IPS DF 6.9 (cell line): Measurements from ENCODE around the gene OSBP2.
A peak's percentile ranks its signal among the peaks of the same experiment; 100 is the strongest.

Source experiments
- DNase-seq: peaks from one replicate; pipeline ENCODE4 v3.0.0-alpha.2; 2013; ENCODE audit warnings: low read depth, low spot score
- H3K27ac ChIP-seq: one replicate; pipeline ENCODE4 v1.5.1; 2013; ENCODE audit warnings: low read length, control low read depth
- H3K27me3 ChIP-seq: 2 replicates; pipeline ENCODE4 v1.6.1; 2013; ENCODE audit warnings: mild to moderate bottlenecking, low read length; ENCODE audit not compliant: control insufficient read depth, insufficient read depth
- H3K36me3 ChIP-seq: 2 replicates; pipeline ENCODE4 v1.6.1; 2013; ENCODE audit warnings: low read length; ENCODE audit not compliant: control insufficient read depth, insufficient read depth
- H3K4me1 ChIP-seq: 2 replicates; pipeline ENCODE4 v1.6.1; 2013; ENCODE audit warnings: low read length; ENCODE audit not compliant: control insufficient read depth, insufficient read depth
- H3K4me3 ChIP-seq: 2 replicates; pipeline ENCODE4 v1.5.1; 2013; ENCODE audit warnings: mild to moderate bottlenecking, low read length
- H3K9me3 ChIP-seq: 2 replicates; pipeline ENCODE4 v1.6.1; 2013; ENCODE audit warnings: low read length, inconsistent platforms; ENCODE audit not compliant: control insufficient read depth, insufficient read depth
- WGBS: extraction: QIAGEN DNeasy Blood & Tissue Kit; methylation state at CpG from one replicate; pipeline ENCODE4 v1.1.7; 2013; ENCODE audit warnings: mixed read lengths, missing lambda C conversion rate; ENCODE audit not compliant: insufficient read length, insufficient coverage; 5-methylcytosine and 5-hydroxymethylcytosine counted together

Gene OSBP2

DNA sequence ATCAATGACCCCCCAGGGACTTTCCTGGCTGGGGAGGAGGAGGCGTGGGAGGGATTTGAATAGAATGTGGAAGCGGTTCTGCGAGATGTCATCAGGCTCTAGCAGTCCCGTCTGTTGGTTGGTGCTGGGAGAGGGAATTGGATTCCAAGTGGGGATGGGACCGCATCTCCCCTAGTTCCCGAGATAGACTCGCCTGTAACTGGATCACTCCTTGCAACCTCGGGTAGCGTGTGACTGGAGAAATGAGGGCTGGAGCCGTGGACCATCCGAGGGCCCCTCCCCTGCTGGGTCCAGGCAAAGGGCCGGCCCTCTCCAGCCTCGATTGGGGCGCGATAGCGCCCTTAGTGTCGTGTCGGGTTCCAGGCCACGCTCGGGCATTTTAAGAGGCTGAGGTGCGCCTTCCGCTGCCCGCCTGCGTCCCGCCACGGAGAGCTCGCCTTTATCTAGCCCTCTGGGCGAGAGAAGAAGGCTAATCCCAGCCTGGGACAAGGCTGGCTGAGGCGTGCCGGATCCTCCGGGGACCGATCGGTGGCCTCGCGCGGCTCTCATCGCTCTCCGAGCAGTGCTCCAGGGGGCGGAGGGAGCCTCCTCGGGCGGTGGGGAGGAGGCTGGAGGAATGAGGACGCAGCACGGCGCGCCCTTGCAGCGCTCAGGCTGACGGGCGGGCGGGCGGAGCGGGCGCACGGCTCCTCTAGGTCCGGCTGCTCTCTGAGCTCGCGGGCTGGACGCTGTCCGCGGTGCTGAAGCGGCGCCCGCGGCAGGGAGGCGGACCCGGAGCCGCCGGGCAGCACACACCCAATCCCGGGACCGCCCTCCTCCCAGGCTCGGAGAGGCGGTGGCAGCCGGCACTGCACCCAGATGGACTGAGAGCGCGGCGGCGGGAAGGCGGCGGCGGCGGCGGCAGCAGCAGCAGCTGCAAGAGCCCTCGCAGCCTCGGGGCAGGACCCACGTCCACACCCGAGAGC is 107.8 kb downstream of the OSBP2 start:
- H3K27me3 ChIP-seq = peaks cover 4% of the 10 kb centered on the region
- DNase-seq = peak; percentile 61
- no peaks in the 10 kb centered on the region for H3K9me3 ChIP-seq
- H3K36me3 ChIP-seq = no peaks in the 10 kb centered on the region
- H3K27ac ChIP-seq = no peak overlapping the region
- H3K4me1 ChIP-seq = peaks cover 6% of the 10 kb centered on the region; the same call in 1 of the 2 replicates
- no CpG with 5 or more reads among the region's 85 CpGs for WGBS
- peak overlapping the region; percentile 38; the same call in 1 of the 2 replicates for H3K4me3 ChIP-seq

DNA sequence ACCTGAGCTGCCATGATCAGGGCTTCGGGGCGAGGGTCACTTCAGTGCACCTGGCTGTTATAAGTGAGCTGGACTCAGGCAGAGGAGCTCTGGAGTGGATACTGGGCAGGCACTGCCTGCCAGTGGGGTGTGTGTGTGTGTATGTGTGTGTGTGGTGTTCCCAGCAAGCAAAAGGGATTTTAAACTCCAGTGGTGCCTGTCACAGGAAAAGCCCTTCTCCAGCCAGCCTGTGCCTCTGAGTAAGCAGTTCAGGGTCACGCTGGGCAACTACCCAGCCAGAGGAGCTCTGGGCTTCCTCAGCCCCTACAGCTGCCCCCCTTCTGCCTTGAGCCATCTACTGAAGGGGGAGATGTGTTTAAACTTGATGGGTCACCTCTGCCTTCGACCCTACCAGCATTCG is 109.0 kb downstream of the OSBP2 start:
- peaks cover 4% of the 10 kb centered on the region for H3K27me3 ChIP-seq
- no peak overlapping the region for H3K27ac ChIP-seq
- H3K9me3 ChIP-seq = no peaks in the 10 kb centered on the region
- H3K36me3 ChIP-seq = no peaks in the 10 kb centered on the region
- no CpG with 5 or more reads among the region's 5 CpGs for WGBS
- DNase-seq = no peak
- H3K4me1 ChIP-seq = peaks cover 6% of the 10 kb centered on the region; the same call in 1 of the 2 replicates
- H3K4me3 ChIP-seq = no peak overlapping the region

DNA sequence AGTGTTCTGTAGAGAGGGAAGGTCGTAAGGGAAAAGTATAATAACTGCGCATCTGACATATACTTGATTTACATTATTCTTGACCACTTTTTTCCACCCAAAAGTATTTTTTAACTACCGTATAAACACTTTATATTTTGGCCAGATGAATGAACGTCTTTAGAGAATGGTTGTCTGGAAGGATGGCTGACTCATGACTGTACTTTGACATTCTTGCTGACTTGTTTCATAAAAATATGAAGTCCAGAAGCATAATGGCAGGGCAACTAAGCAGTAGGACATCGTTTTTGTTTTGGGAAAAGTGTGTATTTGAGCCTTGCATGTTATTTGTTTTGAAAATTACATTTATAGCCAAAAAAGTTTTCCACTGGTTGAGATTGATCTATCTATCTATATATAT is 110.0 kb downstream of the OSBP2 start:
- WGBS = no CpG with 5 or more reads among the region's 5 CpGs
- Histone ChIP-seq H3K27ac (no peak overlapping the region), H3K9me3 (no peaks in the 10 kb centered on the region), H3K4me3 (no peak overlapping the region), H3K27me3 (peaks cover 4% of the 10 kb centered on the region), H3K36me3 (no peaks in the 10 kb centered on the region), H3K4me1 (peaks cover 6% of the 10 kb centered on the region; the same call in 1 of the 2 replicates)
- DNase-seq = no peak

DNA sequence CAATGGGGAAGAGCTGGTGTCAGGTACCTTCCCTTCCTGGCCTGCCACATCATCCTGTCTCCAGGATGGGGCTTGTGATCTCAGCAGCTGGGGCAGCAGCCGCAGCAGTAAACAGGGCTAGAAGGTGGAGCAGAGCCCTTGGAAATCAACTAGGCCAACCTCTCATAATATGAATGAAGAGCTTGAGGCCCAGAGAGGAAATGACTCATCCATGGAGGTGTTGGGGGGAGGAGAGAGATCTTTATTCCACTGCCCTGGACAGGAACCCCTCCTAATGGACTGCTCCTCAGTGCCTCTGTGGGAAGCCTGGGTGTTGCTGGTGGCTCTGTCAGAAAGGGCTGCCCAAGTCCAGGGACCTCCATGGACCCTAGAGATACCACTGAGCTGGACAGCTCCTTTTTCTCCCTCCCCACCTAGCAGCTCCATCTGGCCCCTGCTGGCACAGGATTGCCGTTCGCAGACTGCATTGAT is 111.8 kb downstream of the OSBP2 start:
- H3K4me1 ChIP-seq = peaks cover 6% of the 10 kb centered on the region; the same call in 1 of the 2 replicates
- no CpG with 5 or more reads among the region's 3 CpGs for WGBS
- H3K9me3 ChIP-seq = no peaks in the 10 kb centered on the region
- DNase-seq = no peak
- H3K4me3 ChIP-seq = no peak overlapping the region
- peaks cover 4% of the 10 kb centered on the region for H3K27me3 ChIP-seq
- no peak overlapping the region for H3K27ac ChIP-seq
- H3K36me3 ChIP-seq = no peaks in the 10 kb centered on the region

DNA sequence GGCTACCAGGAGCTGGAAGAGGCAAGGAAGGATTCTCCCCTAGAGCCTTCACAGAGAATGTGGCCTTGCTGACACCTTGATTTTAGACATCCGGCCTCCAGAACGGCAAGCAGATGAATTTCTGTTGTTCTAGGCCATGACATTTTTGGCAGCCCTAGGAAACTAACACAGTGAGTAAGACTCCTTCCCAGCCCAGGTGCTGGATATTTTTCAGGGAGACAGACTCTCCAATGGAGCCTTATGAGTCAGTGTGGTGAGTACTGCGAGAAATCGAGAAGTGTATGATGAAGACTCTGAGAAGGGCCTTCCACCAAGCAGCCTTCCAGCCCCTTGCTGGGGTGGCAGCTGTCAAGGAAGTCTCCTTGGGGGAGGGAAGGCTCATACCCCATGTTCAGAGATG is 114.4 kb downstream of the OSBP2 start:
- no peak for DNase-seq
- no peaks in the 10 kb centered on the region for H3K27me3 ChIP-seq
- WGBS = no CpG with 5 or more reads among the region's 4 CpGs
- H3K36me3 ChIP-seq = no peaks in the 10 kb centered on the region
- H3K4me3 ChIP-seq = no peak overlapping the region
- H3K27ac ChIP-seq = no peak overlapping the region
- no peaks in the 10 kb centered on the region for H3K9me3 ChIP-seq
- 0 out of 2 replicates have a peak, but pooled peaks cover 1% of the 10 kb centered on the region for H3K4me1 ChIP-seq

DNA sequence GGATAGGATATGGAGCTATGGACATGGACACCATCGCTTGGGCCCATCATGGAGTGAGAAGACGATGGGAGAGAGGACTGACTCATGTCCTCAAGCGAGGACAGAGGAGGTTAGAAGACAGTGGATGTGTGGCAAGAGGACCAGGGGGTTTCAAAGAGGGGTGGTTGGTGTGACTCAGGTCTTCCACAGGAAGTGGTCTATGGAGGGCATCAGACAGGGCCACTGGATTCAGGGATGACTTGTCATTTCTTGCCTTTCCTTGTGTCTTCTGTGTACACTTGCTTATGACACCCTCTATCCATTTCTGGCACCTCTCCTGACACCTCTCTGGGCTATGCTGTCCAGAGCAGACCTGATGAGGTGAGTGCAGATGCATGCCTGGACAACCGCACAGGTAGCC is 115.4 kb downstream of the OSBP2 start:
- DNase-seq = no peak
- WGBS = no CpG with 5 or more reads among the region's 4 CpGs

DNA sequence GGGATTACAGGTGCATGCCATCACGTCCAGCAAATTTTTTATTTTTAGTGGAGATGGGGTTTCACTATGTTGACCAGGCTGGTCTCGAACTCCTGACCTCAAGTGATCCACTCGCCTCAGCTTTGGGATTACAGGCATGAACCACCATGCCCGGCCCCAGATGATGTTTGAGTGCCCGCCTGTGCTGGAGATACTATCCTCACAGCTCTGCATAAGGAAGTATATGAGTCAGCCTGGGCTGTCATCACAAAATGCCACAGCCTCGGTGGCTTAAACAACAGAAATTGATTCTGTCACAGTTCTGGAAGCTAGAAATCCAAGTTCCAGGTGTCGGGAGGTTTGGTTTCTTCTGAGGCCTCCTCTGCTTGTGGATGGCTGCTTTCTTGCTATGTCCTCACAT is 119.3 kb downstream of the OSBP2 start:
- Histone ChIP-seq H3K27ac (no peak overlapping the region), H3K36me3 (no peaks in the 10 kb centered on the region), H3K4me1 (no peaks in the 10 kb centered on the region), H3K27me3 (no peaks in the 10 kb centered on the region), H3K4me3 (no peak overlapping the region), H3K9me3 (no peaks in the 10 kb centered on the region)
- DNase-seq = no peak
- no CpG with 5 or more reads among the region's 7 CpGs for WGBS

More for the DNA sequence above, 115.4 kb downstream of the OSBP2 start:
- no peak overlapping the region for H3K4me3 ChIP-seq
- no peaks in the 10 kb centered on the region for H3K36me3 ChIP-seq
- no peaks in the 10 kb centered on the region for H3K9me3 ChIP-seq
- no peak overlapping the region for H3K27ac ChIP-seq
- 0 out of 2 replicates have a peak, but pooled peaks cover 1% of the 10 kb centered on the region for H3K4me1 ChIP-seq
- H3K27me3 ChIP-seq = no peaks in the 10 kb centered on the region

DNA sequence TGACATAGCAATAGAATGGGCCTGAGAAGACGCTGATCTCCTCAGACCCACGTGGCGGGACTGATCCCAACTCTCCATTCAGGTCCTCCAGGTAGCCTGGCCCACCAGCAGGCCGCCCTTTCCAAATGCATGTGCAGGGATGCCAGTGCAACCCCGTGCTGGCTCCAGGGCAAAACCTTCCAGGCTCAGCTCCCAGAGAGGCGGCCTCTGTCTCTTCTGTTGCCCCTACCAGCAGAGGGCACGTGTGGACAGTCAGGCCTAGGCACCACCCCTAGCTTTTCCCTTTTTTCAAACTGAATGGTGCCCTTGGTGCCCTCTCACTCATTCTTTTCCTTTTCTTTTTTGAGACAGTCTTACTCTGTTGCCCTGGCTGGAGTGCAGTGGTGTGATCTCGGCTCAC is 121.7 kb downstream of the OSBP2 start:
- H3K4me3 ChIP-seq = no peak overlapping the region
- no CpG with 5 or more reads among the region's 8 CpGs for WGBS
- H3K27ac ChIP-seq = no peak overlapping the region
- H3K27me3 ChIP-seq = peaks cover 2% of the 10 kb centered on the region; the same call in 1 of the 2 replicates
- no peaks in the 10 kb centered on the region for H3K4me1 ChIP-seq
- H3K9me3 ChIP-seq = no peaks in the 10 kb centered on the region
- DNase-seq = no peak
- no peaks in the 10 kb centered on the region for H3K36me3 ChIP-seq

DNA sequence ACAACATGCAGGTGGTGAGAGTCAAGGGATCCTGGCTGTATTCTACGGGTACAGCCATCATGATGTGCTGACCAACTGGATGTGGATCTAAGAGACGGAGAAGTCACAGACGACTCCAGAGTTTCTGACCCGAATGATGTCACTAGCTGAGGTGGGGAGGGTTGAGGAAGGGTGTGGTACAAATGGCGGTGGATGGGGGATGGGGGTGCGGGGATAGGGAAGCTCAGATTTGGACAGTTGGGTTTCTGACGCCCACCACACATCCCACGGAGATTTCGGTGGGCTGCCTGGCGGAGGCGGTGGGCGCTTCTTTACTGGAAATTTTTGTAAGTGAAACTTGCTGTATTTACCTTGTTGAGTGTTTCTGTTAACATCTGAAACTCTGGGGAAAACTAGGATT is 126.7 kb downstream of the OSBP2 start:
- Histone ChIP-seq H3K36me3 (no peaks in the 10 kb centered on the region), H3K9me3 (no peaks in the 10 kb centered on the region), H3K4me3 (no peak overlapping the region), H3K27ac (no peak overlapping the region), H3K4me1 (no peaks in the 10 kb centered on the region; the same call in 1 of the 2 replicates), H3K27me3 (peaks cover 2% of the 10 kb centered on the region; the same call in 1 of the 2 replicates)
- no CpG with 5 or more reads among the region's 12 CpGs for WGBS
- no peak for DNase-seq

DNA sequence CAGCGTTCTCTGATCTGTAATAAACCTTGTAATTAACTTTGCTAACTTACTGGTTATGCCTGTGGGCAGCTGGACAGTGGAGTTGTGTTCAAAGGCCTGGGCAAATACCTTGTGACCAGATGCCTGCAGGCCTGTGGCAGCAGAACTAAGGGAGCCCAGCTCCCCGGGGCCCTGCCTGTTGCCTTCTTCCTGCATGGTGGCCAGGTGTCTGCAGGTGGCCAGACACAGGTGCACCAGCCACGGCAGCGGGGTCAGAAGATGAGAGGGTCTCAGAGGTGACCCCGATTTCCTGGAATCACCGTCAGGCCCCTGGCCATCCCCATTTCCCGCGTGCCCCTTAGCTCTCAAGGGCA is 127.2 kb downstream of the OSBP2 start:
- H3K9me3 ChIP-seq = no peaks in the 10 kb centered on the region
- H3K4me3 ChIP-seq = peak overlapping the region; percentile 45; the same call in 1 of the 2 replicates
- H3K36me3 ChIP-seq = no peaks in the 10 kb centered on the region
- peaks cover 2% of the 10 kb centered on the region; the same call in 1 of the 2 replicates for H3K27me3 ChIP-seq
- no CpG with 5 or more reads among the region's 8 CpGs for whole genome bisulfite sequencing
- H3K27ac ChIP-seq = no peak overlapping the region
- no peak for DNase-seq
- H3K4me1 ChIP-seq = no peaks in the 10 kb centered on the region; the same call in 1 of the 2 replicates
